Upper lobe of left lung (tissue), 4 donors: Measurements from ENCODE around the gene RAB33B.

Experiments used
- CTCF ChIP-seq, 6 experiments: fragments of 450-650 bp in 4 of 6; fragments of 200-600 bp in 2 of 6; sonication (generic) in 2 of 6; IDR thresholded peaks; one replicate each; pipeline ENCODE4 v1.5.1; 2016 to 2019; ENCODE audit warnings: antibody characterized with exemption in 6 of 6
- POLR2A ChIP-seq, 4 donors: fragments of 450-650 bp; IDR thresholded peaks; one replicate each; pipeline ENCODE4 v1.5.1; 2016 to 2017; ENCODE audit warnings: antibody characterized with exemption in 4 of 4, mild to moderate bottlenecking in 2 of 4
- POLR2AphosphoS5 ChIP-seq, 2 donors: sonication (generic); formaldehyde crosslinking; IDR thresholded peaks; one replicate each; pipeline ENCODE4 v1.5.1; 2017; ENCODE audit warnings: antibody characterized with exemption in 2 of 2

DNA sequence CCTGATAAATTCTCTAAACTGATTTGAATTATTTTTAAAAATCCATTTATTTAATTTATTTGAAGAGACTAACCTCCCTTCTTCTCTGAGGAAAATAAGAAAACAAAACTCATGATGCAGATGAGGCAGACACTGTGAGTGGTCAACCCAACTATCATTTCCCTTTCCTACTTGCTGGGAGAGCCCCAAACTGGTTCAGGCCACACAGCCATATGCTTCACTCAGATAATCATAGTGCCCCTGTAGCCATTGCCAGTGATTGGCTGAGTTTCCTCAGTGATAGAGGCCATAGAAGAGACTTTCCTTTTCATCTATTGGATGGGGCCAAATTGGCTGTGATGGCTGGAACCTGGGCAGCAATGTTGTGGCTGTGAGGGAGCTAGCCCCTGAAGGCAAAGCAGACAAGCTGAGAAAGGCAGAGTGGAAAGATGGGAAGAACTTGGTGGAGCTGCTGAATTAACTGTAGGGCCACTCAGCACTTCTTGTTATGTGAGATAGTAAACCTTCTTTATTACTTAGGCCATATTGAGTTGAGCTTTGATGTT lies 49.8 kb downstream of the RAB33B start:
- TF ChIP-seq POLR2A (IDR thresholded peaks at IDR 0.05) (no peak), CTCF (IDR thresholded peaks at IDR 0.05) (no peak), POLR2AphosphoS5 (IDR thresholded peaks at IDR 0.05) (no peak)
